SU-DHL-6 (cell line): ENCODE data around the gene CUL9.

Source experiments
- CTCF ChIP-seq: fragments of 200-600 bp; sonication (generic); IDR thresholded peaks from one replicate; pipeline ENCODE4 v1.5.1; 2017; ENCODE audit warnings: antibody characterized with exemption, mild to moderate bottlenecking, low read length, moderate library complexity; ENCODE audit not compliant: insufficient read depth, poor library complexity, severe bottlenecking
- EZH2phosphoT487 ChIP-seq: fragments of 200-600 bp; sonication (generic), shearing (Covaris generic); conservative IDR thresholded peaks from 2 replicates; pipeline ENCODE4 v1.6.1; 2018; ENCODE audit warnings: mild to moderate bottlenecking, antibody characterized with exemption, low read length, moderate library complexity, mixed read lengths

DNA sequence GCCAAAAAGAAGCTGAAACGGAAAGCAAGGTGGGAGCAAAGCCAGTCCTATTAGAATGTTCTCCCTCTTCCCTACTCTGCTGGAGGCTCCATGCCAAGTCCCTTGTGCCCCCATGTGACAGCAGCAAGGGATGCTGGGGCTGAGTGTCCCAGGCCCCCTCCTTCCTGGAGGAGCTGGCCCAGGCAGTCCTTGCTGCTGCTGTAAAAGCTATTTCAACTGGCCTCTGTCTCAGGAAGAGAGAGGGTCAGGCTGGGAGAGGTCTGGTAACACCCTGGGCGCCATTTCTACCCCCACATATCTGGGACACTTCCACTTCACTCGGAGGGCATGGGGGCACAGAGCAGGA is 86.3 kb downstream of the CUL9 start:
- TF ChIP-seq CTCF (no peak), EZH2phosphoT487 (no peak)
